H1 (cell line): ENCODE results near the gene CNIH3. TPM values are rescaled to one million over a fixed set of nuclear protein-coding genes. Genes with fewer than 3 reads are reported as not detected.
A peak's percentile ranks its signal among the peaks of the same experiment; 100 is the strongest.

Experiments
- CTCF ChIA-PET: fragments of 300-600 bp; sonication (Branson Sonifier 250); formaldehyde crosslinking; loops from one replicate; lab custom pipeline; 2021; ENCODE audit not compliant: partially characterized antibody; lab: Charles Lee
- POLR2A ChIA-PET: fragments of 300-600 bp; sonication (Branson Sonifier 250); formaldehyde crosslinking; loops from one replicate; lab custom pipeline; 2021; ENCODE audit warnings: inconsistent platforms; ENCODE audit not compliant: partially characterized antibody; lab: Charles Lee
- DNase-seq, 2 experiments: peaks; one replicate each; pipeline versions ENCODE4 v3.0.0 to v3.0.0-alpha.2; 2010 to 2022; ENCODE audit warnings: low spot score in 2 of 2, low read depth in 1 of 2, mixed read lengths in 1 of 2
- FAIRE-seq: peaks from 2 replicates; lab custom pipeline; 2011; peaks lifted over from hg19 to GRCh38; lab: Jason Lieb, UNC
- H2AFZ ChIP-seq: 2 replicates; pipeline ENCODE4 v1.8.1; 2012; ENCODE audit warnings: low read length, inconsistent platforms
- H2AK5ac ChIP-seq: 2 replicates; pipeline ENCODE4 v1.6.1; 2013; ENCODE audit warnings: low read depth, low read length
- H2BK120ac ChIP-seq: replicated peaks from 2 replicates; pipeline ENCODE3; 2013; ENCODE audit warnings: low read depth, low read length, inconsistent platforms
- H2BK12ac ChIP-seq: 2 replicates; pipeline ENCODE4 v1.6.1; 2013; ENCODE audit warnings: low read depth, low read length
- H2BK15ac ChIP-seq: 2 replicates; pipeline ENCODE4 v1.6.1; 2013; ENCODE audit warnings: low read length
- H2BK20ac ChIP-seq: 2 replicates; pipeline ENCODE4 v1.6.1; 2013; ENCODE audit warnings: low read length
- H2BK5ac ChIP-seq: 2 replicates; pipeline ENCODE4 v1.6.1; 2013; ENCODE audit warnings: low read depth, low read length
- H3K14ac ChIP-seq: 2 replicates; pipeline ENCODE4 v1.6.1; 2013; ENCODE audit warnings: inconsistent platforms; ENCODE audit not compliant: insufficient read length
- H3K18ac ChIP-seq: 2 replicates; pipeline ENCODE4 v1.6.1; 2013; ENCODE audit warnings: low read length; ENCODE audit errors: extremely low read depth
- H3K23ac ChIP-seq: 2 replicates; pipeline ENCODE4 v1.6.1; 2013; ENCODE audit warnings: inconsistent platforms; ENCODE audit not compliant: insufficient read length
- H3K23me2 ChIP-seq: 2 replicates; pipeline ENCODE4 v1.6.1; 2013; ENCODE audit warnings: low read depth, low read length
- H3K27ac ChIP-seq: 2 replicates; pipeline ENCODE4 v1.6.1; 2011; ENCODE audit warnings: low read depth, low read length, inconsistent platforms
- H3K27me3 ChIP-seq, 4 experiments: replicated peaks in 1 of 4; 1 replicate in 1 of 4; 2 replicates in 3 of 4; pipeline versions ENCODE4 v1.6.1 to v1.8.1; 2011 to 2013; ENCODE audit warnings: low read length in 3 of 4, mild to moderate bottlenecking in 3 of 4, inconsistent platforms in 2 of 4, mixed read lengths in 2 of 4, moderate library complexity in 1 of 4; ENCODE audit not compliant: control insufficient read depth in 3 of 4, insufficient read depth in 3 of 4; ENCODE audit errors: extremely low read depth in 1 of 4
- H3K36me3 ChIP-seq, 4 experiments: 2 replicates each; pipeline versions ENCODE4 v1.6.1 to v1.8.1; 2011 to 2013; ENCODE audit warnings: mild to moderate bottlenecking in 4 of 4, low read length in 3 of 4, moderate library complexity in 2 of 4, control low read depth in 1 of 4, inconsistent platforms in 1 of 4; ENCODE audit not compliant: insufficient read depth in 4 of 4, control insufficient read depth in 2 of 4
- H3K4ac ChIP-seq: replicated peaks from 2 replicates; pipeline ENCODE3; 2013; ENCODE audit warnings: low read length, low read depth, mixed read lengths, inconsistent platforms; ENCODE audit not compliant: insufficient read length
- H3K4me1 ChIP-seq, 4 experiments: replicated peaks in 1 of 4; 1 replicate in 1 of 4; 2 replicates in 3 of 4; pipeline versions ENCODE4 v1.6.1 to v1.8.1; 2011 to 2013; ENCODE audit warnings: low read length in 3 of 4, inconsistent platforms in 2 of 4, mixed read lengths in 1 of 4; ENCODE audit not compliant: insufficient read depth in 4 of 4, control insufficient read depth in 3 of 4
- H3K4me2 ChIP-seq, 2 experiments: 2 replicates each; pipeline versions ENCODE4 v1.6.1 to v1.8.1; 2011 to 2013; ENCODE audit warnings: low read depth in 2 of 2, low read length in 2 of 2, control low read depth in 1 of 2, inconsistent platforms in 1 of 2, mild to moderate bottlenecking in 1 of 2; ENCODE audit not compliant: insufficient read depth in 1 of 2
- H3K4me3 ChIP-seq, 4 experiments: fragments of 200-600, 300-600 bp in 1 of 4; sonication (generic), shearing (Covaris generic), sonication (Bioruptor Twin) in 1 of 4; 2 replicates each; pipeline versions ENCODE4 v1.5.1 to v1.8.1; 2011 to 2016; ENCODE audit warnings: low read length in 4 of 4, low read depth in 3 of 4, control low read depth in 2 of 4, inconsistent platforms in 2 of 4, mild to moderate bottlenecking in 2 of 4, mixed read lengths in 1 of 4, moderate library complexity in 1 of 4; ENCODE audit not compliant: insufficient read depth in 2 of 4; ENCODE audit errors: extremely low read depth in 1 of 4
- H3K56ac ChIP-seq: replicated peaks from 2 replicates; pipeline ENCODE3; 2013; ENCODE audit warnings: low read depth, mild to moderate bottlenecking, mixed read lengths, low read length, inconsistent platforms; ENCODE audit not compliant: insufficient read length
- H3K79me1 ChIP-seq: 2 replicates; pipeline ENCODE4 v1.6.1; 2013; ENCODE audit warnings: low read depth, low read length, control low read depth
- H3K79me2 ChIP-seq, 2 experiments: 2 replicates each; pipeline versions ENCODE4 v1.6.1 to v1.8.1; 2012 to 2013; ENCODE audit warnings: low read length in 2 of 2, mild to moderate bottlenecking in 2 of 2, inconsistent platforms in 1 of 2; ENCODE audit not compliant: insufficient read depth in 2 of 2, control insufficient read depth in 1 of 2
- H3K9ac ChIP-seq, 4 experiments: replicated peaks in 1 of 4; 1 replicate in 1 of 4; 2 replicates in 3 of 4; pipeline versions ENCODE4 v1.6.1 to v1.8.1; 2011 to 2013; ENCODE audit warnings: low read depth in 3 of 4, low read length in 3 of 4, control low read depth in 2 of 4, mild to moderate bottlenecking in 2 of 4, moderate library complexity in 2 of 4, inconsistent platforms in 1 of 4; ENCODE audit errors: extremely low read depth in 1 of 4
- H3K9me3 ChIP-seq, 2 experiments: 2 replicates each; pipeline versions ENCODE4 v1.6.1 to v1.8.1; 2012 to 2013; ENCODE audit warnings: mild to moderate bottlenecking in 2 of 2, moderate library complexity in 2 of 2, control low read depth in 1 of 2, inconsistent platforms in 1 of 2, low read depth in 1 of 2, low read length in 1 of 2, mixed read lengths in 1 of 2; ENCODE audit not compliant: insufficient read depth in 2 of 2
- H4K20me1 ChIP-seq, 2 experiments: replicated peaks in 1 of 2; 2 replicates each; pipeline versions ENCODE3 to v1.8.1; 2011 to 2013; ENCODE audit warnings: inconsistent platforms in 2 of 2, low read length in 2 of 2, mild to moderate bottlenecking in 1 of 2; ENCODE audit not compliant: insufficient read depth in 2 of 2, control insufficient read depth in 1 of 2
- H4K5ac ChIP-seq: 2 replicates; pipeline ENCODE4 v1.6.1; 2013; ENCODE audit warnings: low read length, low read depth, mixed read lengths, inconsistent platforms; ENCODE audit not compliant: insufficient read length
- H4K8ac ChIP-seq: 2 replicates; pipeline ENCODE4 v1.8.0; 2013; ENCODE audit warnings: mild to moderate bottlenecking, moderate library complexity, low read length, inconsistent platforms; ENCODE audit not compliant: insufficient read depth; ENCODE audit errors: extremely low read depth
- H4K91ac ChIP-seq: replicated peaks from 2 replicates; pipeline ENCODE3; 2013; ENCODE audit warnings: low read length, mixed read lengths, inconsistent platforms; ENCODE audit not compliant: insufficient read length
- EZH2 ChIP-seq: fragments of 200-600 bp; sonication (generic); IDR thresholded peaks from 2 replicates; pipeline ENCODE4 v1.7.1; 2012; ENCODE audit warnings: low read depth, mild to moderate bottlenecking, moderate library complexity, low read length, inconsistent platforms; ENCODE audit not compliant: severe bottlenecking
- RXRA ChIP-seq: IDR thresholded peaks from 2 replicates; pipeline ENCODE4 v1.6.1; 2011; ENCODE audit warnings: low read depth, mild to moderate bottlenecking, low read length, moderate library complexity; ENCODE audit not compliant: insufficient read depth
- SUZ12 ChIP-seq: fragments of 200-600 bp; sonication (generic); IDR thresholded peaks from 2 replicates; pipeline ENCODE4 v1.6.1; 2012; ENCODE audit warnings: mild to moderate bottlenecking, inconsistent platforms, low read length, moderate library complexity, mixed read lengths
- WGBS, 2 experiments: shearing (Covaris generic) in 1 of 2; methylation state at CpG; one replicate each; pipeline versions ENCODE4 v1.1.6 to v1.1.7; 2013 to 2015; ENCODE audit warnings: low lambda C conversion rate in 2 of 2, mixed read lengths in 2 of 2, inconsistent platforms in 1 of 2, low coverage in 1 of 2, missing lambda C conversion rate in 1 of 2; ENCODE audit not compliant: insufficient replicate concordance in 2 of 2, insufficient coverage in 1 of 2, insufficient read length in 1 of 2; ENCODE audit errors: extremely low coverage in 1 of 2, missing lambda C conversion rate in 1 of 2; 5-methylcytosine and 5-hydroxymethylcytosine counted together
- polyA plus RNA-seq, 7 experiments: library from polyadenylated mRNA; depleted of rRNA in 3 of 7; stranded (reverse) in 5 of 7; unstranded in 2 of 7; fragments of >200 nt in 5 of 7; fragments of 200-250 nt in 2 of 7; gene quantifications; 1 replicate in 5 of 7; 2 replicates in 1 of 7; 4 replicates in 1 of 7; pipeline versions ENCODE4 v1.2.1 to v1.2.3, GENCODE V29; 2011 to 2013; ENCODE audit warnings: missing spikeins in 2 of 7, mixed read lengths in 2 of 7
- total RNA-seq: library from RNA; stranded (reverse); fragmentation: NEBNext Ultra II Directional; extraction: Animal tissue kit (Norgen Biotek cat#: 25700); gene quantifications from 2 replicates; pipeline ENCODE4 v1.2.1, GENCODE V29; 2021
- TF ChIP-seq, protein P1 (sequence below): IDR thresholded peaks from 2 replicates; pipeline ENCODE4 v1.6.1; 2012; ENCODE audit warnings: inconsistent platforms

The CNIH3 gene
- total and polyA plus RNA-seq, 2 of the 8 experiments (the other 6 are each of a cell fraction or from before 2014, with no cell fraction given): 3.7 to 5.6 TPM

DNA sequence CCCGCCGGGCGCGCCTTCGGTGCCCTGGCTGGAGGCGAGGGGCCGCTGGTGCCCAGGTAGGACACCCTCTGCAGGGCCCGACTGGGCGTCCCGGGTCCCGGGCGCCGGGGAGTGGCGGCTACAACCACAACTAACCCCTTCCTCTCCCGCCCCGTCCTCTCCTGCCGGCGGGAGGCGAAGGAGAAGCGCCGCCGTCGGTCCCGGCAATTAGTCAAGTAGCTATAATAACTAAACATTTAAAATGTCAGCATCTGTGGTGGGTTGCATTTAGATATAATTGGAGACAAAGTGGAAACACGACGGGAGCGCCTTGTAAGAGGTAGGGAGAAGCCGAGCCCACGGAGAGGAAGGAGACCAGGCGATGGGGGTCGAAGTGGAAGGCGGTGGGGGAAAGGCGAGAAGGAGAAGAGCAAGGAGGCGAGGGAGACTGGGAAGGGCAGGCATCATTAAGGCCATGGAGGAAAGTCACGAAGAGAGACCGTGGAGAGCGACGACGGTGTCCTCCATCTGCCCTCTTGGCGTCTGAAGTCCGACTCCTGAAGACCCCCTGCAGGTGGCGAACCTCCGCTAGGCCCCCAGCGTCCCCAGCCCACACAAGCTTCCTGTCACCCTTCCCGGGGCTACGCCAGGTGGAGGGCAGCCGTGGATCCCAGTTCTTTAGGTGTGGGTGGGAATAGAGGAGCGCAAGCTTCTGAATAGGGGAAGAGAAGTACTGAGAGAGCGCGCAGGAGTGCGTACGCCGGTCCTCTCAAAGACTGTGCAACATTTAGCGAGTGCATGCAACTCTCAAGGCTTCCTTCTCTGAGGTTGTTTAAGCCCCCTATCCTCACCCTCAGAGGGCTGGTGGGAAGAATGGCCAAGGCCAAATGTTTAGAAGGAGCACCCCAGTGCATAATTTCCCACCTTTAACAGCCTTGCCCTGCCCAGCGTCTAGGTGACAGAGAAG, 1.6 kb downstream of the CNIH3 start:
- H3K9ac ChIP-seq: no peak overlapping the region
- H2AFZ ChIP-seq: peak overlapping the region; percentile 31; the same call in 1 of the 2 replicates
- TF ChIP-seq, protein P1, sequence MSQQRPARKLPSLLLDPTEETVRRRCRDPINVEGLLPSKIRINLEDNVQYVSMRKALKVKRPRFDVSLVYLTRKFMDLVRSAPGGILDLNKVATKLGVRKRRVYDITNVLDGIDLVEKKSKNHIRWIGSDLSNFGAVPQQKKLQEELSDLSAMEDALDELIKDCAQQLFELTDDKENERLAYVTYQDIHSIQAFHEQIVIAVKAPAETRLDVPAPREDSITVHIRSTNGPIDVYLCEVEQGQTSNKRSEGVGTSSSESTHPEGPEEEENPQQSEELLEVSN: 0 out of 2 replicates have a peak, but pooled peaks have one; percentile 9
- TF ChIP-seq EZH2 (peak; percentile 98), RXRA (no peak), SUZ12 (peak; percentile 96)
- TF ChIP-seq, all 59 proteins: peak for 3
- CTCF ChIA-PET: interaction anchor here (1.4 to 2.4 kb wide), 6 partner anchors 24 to 233 kb away, joined by 4 to 13 read pairs (median 5); no protein-coding TSS in a partner anchor
- H3K56ac ChIP-seq: no peak overlapping the region
- FAIRE-seq: no peak
- no peak overlapping the region for H3K14ac ChIP-seq
- no peaks in the 10 kb centered on the region for H3K79me1 ChIP-seq
- H2BK120ac ChIP-seq: no peak overlapping the region
- peak overlapping the region; percentile 25 to 65 (median 54) for H3K4me3 ChIP-seq
- WGBS, 2 experiments: 10% methylated on average over 55 of the region's 55 CpGs; no CpG with 5 or more reads in 1 of the 2 experiments
- 0 out of 2 replicates have a peak overlapping the region, but pooled peaks have one; percentile 79 for H3K18ac ChIP-seq
- peaks cover 3 to 4% of the 10 kb centered on the region in 2 experiments for H3K9me3 ChIP-seq
- POLR2A ChIA-PET: interaction anchor here (1.9 to 3.1 kb wide), 2 partner anchors 11 to 25 kb away, joined by 7 to 17 read pairs; no protein-coding TSS in a partner anchor
- no peaks in the 10 kb centered on the region for H3K79me2 ChIP-seq
- H2BK15ac ChIP-seq: no peak overlapping the region
- no peak overlapping the region; the same call in 1 of the 2 replicates for H4K8ac ChIP-seq
- H3K27ac ChIP-seq: no peak overlapping the region
- H4K5ac ChIP-seq: no peak overlapping the region
- H3K4me2 ChIP-seq: peak overlapping the region; percentile 92 to 96
- no peak overlapping the region for H4K91ac ChIP-seq
- no peak overlapping the region; the same call in 1 of the 2 replicates for H2BK5ac ChIP-seq
- peaks cover 22% of the 10 kb centered on the region for H3K23me2 ChIP-seq
- no peak overlapping the region for H3K23ac ChIP-seq
- H3K4ac ChIP-seq: no peak overlapping the region
- H3K36me3 ChIP-seq: no peaks in the 10 kb centered on the region
- H2BK20ac ChIP-seq: no peak overlapping the region; the same call in 1 of the 2 replicates
- peaks cover 0 to 15% (median 11%) of the 10 kb centered on the region in 4 experiments; a peak in 6 of 7 replicates for H3K4me1 ChIP-seq
- peak overlapping the region; percentile 95; the same call in 1 of the 2 replicates for H2AK5ac ChIP-seq
- peaks cover 0 to 5% of the 10 kb centered on the region in 2 experiments for H4K20me1 ChIP-seq
- H2BK12ac ChIP-seq: peak overlapping the region; percentile 80; the same call in 1 of the 2 replicates
- peak in 1 of 2 experiments; percentile 57 for DNase-seq
- H3K27me3 ChIP-seq: peaks cover 39 to 68% (median 55%) of the 10 kb centered on the region in 4 experiments
